CD4-positive, alpha-beta T cell (primary cell): ENCODE data around the gene C2. TPM values are rescaled to one million over a fixed set of nuclear protein-coding genes. Genes with fewer than 3 reads are reported as not detected.

ENCODE experiments used
- ATAC-seq: fragments of 200-7000 bp; cut with Tn5 transposase; one replicate; pipeline ENCODE4 v1.10.0; 2022; ENCODE audit warnings: mild to moderate bottlenecking; ENCODE audit not compliant: poor library complexity
- CTCF ChIA-PET: fragments of 350-600 bp; sonication (Branson Sonifier 250); formaldehyde crosslinking; loops from one replicate; lab custom pipeline; 2021; ENCODE audit warnings: antibody characterized with exemption, inconsistent platforms; lab: Charles Lee
- POLR2A ChIA-PET: fragments of 350-600 bp; sonication (Branson Sonifier 250); formaldehyde crosslinking; loops from one replicate; lab custom pipeline; 2021; ENCODE audit warnings: antibody characterized with exemption, inconsistent platforms; lab: Charles Lee
- DNase-seq, 14 experiments: peaks; one replicate each; pipeline ENCODE4 v3.0.0-alpha.2; 2013 to 2020; ENCODE audit warnings: mixed read lengths in 2 of 14
- H3K27ac ChIP-seq, 2 donors: one replicate each; pipeline versions ENCODE4 v1.5.1 to v1.7.0; 2013; ENCODE audit warnings: low read length in 2 of 2, low read depth in 1 of 2, mild to moderate bottlenecking in 1 of 2
- H3K27me3 ChIP-seq, 2 experiments: 1 replicate in 1 of 2; 2 replicates in 1 of 2; pipeline versions ENCODE4 v1.6.1 to v1.7.0; 2013; ENCODE audit warnings: low read length in 2 of 2, control low read depth in 1 of 2, mild to moderate bottlenecking in 1 of 2, moderate library complexity in 1 of 2; ENCODE audit not compliant: insufficient read depth in 2 of 2, control insufficient read depth in 1 of 2
- H3K36me3 ChIP-seq: one replicate; pipeline ENCODE4 v1.6.1; 2013; ENCODE audit warnings: low read length, control low read depth; ENCODE audit not compliant: insufficient read depth
- H3K4me1 ChIP-seq: one replicate; pipeline ENCODE4 v1.6.1; 2013; ENCODE audit warnings: low read length, control low read depth; ENCODE audit not compliant: insufficient read depth
- H3K4me3 ChIP-seq: one replicate; pipeline ENCODE4 v1.5.1; 2013; ENCODE audit warnings: mild to moderate bottlenecking, low read length, moderate library complexity
- H3K9me3 ChIP-seq, 2 experiments: 1 replicate in 1 of 2; 2 replicates in 1 of 2; pipeline versions ENCODE4 v1.6.1 to v1.7.0; 2013; ENCODE audit warnings: low read length in 2 of 2, mild to moderate bottlenecking in 2 of 2, control low read depth in 1 of 2, moderate library complexity in 1 of 2; ENCODE audit not compliant: control insufficient read depth in 1 of 2, insufficient read depth in 1 of 2
- H3K27ac Mint-ChIP-seq: one replicate; pipeline ENCODE4 v1.8.0; 2020; ENCODE audit warnings: mixed read lengths
- H3K27me3 Mint-ChIP-seq: one replicate; pipeline ENCODE4 v1.8.0; 2021; ENCODE audit warnings: mixed read lengths
- H3K36me3 Mint-ChIP-seq: one replicate; pipeline ENCODE4 v1.8.0; 2021; ENCODE audit warnings: low read depth, mixed read lengths
- H3K4me1 Mint-ChIP-seq: one replicate; pipeline ENCODE4 v1.8.0; 2021; ENCODE audit warnings: low read depth, mixed read lengths
- H3K4me3 Mint-ChIP-seq: one replicate; pipeline ENCODE4 v1.8.0; 2020; ENCODE audit warnings: mild to moderate bottlenecking, mixed read lengths
- H3K9me3 Mint-ChIP-seq: one replicate; pipeline ENCODE4 v1.8.0; 2020; ENCODE audit warnings: mixed read lengths
- intact Hi-C, 2 experiments: fragments of 100-400 bp; cut with DNase I in 1 of 2; cut with micrococcal nuclease in 1 of 2; formaldehyde crosslinking; loops; one replicate each; pipeline versions ENCODE4 v1.15.1 to v1.9.0; 2023 to 2025; cut with DNase I, micrococcal nuclease
- total RNA-seq, 174 experiments: library from RNA in 2 of 174; stranded (reverse) in 2 of 174; gene quantifications; one replicate each; pipeline ENCODE4 v1.2.3 and lab custom pipeline; 2021 to 2026
- TF ChIP-seq, protein P1 (sequence below): fragments of 200-600 bp; IDR thresholded peaks from one replicate; pipeline ENCODE4 v1.8.0; 2022; ENCODE audit warnings: antibody characterized with exemption, mild to moderate bottlenecking

C2 gene
- total RNA-seq, 2 experiments from 2014 or later: 1.4 to 2.3 TPM

DNA sequence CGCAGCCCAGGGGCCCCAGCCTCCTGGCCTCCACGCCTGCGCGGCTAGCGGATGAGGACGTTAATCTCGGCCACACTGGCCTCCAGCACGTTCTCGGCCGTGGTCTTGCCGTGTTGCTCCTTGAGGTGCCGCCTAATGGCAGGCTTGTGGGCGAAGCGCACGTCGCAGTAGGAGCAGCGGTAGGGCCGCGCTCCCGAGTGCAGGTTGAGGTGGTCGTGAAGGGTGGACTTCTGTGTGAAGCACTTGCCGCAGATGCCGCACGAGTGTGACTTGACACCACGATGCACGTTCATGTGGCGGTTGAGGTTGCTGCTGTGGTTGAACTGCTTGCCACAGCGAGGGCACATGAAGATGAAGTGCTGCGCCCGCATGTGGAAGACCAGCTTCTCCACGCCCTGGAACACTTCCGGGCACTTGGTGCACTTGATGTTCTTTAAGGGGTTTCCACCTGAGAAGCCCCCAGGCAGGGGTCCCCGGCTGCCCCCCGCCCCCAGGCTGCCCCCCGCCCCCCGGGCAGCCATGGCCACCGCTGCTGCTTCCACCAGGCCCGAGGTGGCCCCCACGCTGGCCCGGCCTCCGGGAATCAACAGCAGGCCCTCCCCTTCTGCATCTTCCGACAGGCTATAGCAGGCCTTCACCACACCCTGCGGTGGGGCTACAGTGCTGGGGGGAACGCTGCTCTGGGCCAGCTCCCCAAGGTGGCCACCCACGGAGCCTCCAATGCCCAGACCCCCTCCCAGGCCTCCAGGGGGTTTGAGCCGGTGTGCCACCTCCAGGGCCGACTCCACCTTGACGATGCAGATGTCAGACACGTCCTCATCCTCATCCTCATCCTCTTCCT lies 27.4 kb upstream of the C2 start:
- intact Hi-C loops: loop anchor here (2.0 to 5.0 kb wide), 5 partner anchors 37 to 1372 kb away; partner anchors contain the start of genes ATP6V1G2 (in 1 of the 2), GPSM3 (in 1 of the 2), NELFE (in 1 of the 2) and NEU1 (in 1 of the 2)
- CTCF ChIA-PET: no interaction called here
- peaks cover 46% of the 10 kb centered on the region for H3K4me1 Mint-ChIP-seq

DNA sequence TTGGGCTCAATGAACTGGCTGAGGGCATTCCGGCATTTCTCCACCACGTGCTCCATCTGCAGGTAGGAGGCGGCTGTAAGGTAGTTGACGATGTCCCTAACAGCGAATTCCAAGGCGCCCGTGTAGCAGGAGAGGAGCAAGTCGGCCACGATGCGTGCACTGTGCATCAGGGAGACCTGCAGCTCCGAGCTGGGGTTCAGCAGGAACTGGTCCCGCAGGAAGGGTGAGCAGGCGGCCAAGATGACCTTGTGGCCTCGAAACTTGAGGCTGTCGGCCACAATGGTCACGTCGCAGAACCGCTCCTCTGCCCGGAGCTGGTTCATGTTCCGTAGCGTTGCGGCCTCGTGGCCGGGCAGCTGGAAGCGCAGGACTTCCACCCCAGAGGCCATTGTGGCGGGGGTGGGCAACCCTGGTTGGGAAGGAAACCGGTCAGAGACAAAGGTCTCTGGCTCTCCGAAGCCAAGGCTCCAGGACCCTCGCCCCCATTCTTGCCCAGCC lies 26.6 kb upstream of the C2 start:
- H3K9me3 ChIP-seq: no peaks in the 10 kb centered on the region
- Mint-ChIP-seq H3K4me3 (peak overlapping the region; percentile 66), H3K9me3 (no peaks in the 10 kb centered on the region), H3K4me1 (peaks cover 41% of the 10 kb centered on the region), H3K27ac (no peak overlapping the region), H3K36me3 (peaks cover 19% of the 10 kb centered on the region), H3K27me3 (no peaks in the 10 kb centered on the region)
- no peak overlapping the region for H3K27ac ChIP-seq
- H3K4me3 ChIP-seq: peak overlapping the region; percentile 68
- POLR2A ChIA-PET: interaction anchor here (0.6 to 1.9 kb wide), 6 partner anchors 38 to 248 kb away, joined by 3 to 13 read pairs (median 6); partner anchors contain the start of genes BAG6, DXO, NELFE and NEU1
- H3K27me3 ChIP-seq: no peaks in the 10 kb centered on the region
- TF ChIP-seq, protein P1, sequence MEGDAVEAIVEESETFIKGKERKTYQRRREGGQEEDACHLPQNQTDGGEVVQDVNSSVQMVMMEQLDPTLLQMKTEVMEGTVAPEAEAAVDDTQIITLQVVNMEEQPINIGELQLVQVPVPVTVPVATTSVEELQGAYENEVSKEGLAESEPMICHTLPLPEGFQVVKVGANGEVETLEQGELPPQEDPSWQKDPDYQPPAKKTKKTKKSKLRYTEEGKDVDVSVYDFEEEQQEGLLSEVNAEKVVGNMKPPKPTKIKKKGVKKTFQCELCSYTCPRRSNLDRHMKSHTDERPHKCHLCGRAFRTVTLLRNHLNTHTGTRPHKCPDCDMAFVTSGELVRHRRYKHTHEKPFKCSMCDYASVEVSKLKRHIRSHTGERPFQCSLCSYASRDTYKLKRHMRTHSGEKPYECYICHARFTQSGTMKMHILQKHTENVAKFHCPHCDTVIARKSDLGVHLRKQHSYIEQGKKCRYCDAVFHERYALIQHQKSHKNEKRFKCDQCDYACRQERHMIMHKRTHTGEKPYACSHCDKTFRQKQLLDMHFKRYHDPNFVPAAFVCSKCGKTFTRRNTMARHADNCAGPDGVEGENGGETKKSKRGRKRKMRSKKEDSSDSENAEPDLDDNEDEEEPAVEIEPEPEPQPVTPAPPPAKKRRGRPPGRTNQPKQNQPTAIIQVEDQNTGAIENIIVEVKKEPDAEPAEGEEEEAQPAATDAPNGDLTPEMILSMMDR: no peak
- CTCF ChIA-PET: no interaction called here
- ATAC-seq (no peak), DNase-seq (peak in 2 of 14 experiments; percentile 28 to 53)
- peaks cover 50% of the 10 kb centered on the region for H3K4me1 ChIP-seq
- peaks cover 2% of the 10 kb centered on the region for H3K36me3 ChIP-seq
- intact Hi-C loops: loop anchor here in 1 of 2 experiments (5.0 kb wide), 1 partner anchor 1371 kb away; the partner anchor contains the start of genes RPS18 and VPS52

More for the DNA sequence above, 27.4 kb upstream of the C2 start:
- H3K4me3 Mint-ChIP-seq: peak overlapping the region; percentile 86
- H3K4me1 ChIP-seq: peaks cover 50% of the 10 kb centered on the region
- peak overlapping the region; percentile 98 for H3K27ac Mint-ChIP-seq
- H3K36me3 Mint-ChIP-seq: peaks cover 27% of the 10 kb centered on the region
- H3K4me3 ChIP-seq: no peak overlapping the region
- ATAC-seq (no peak), DNase-seq (peak in 2 of 14 experiments; percentile 41 to 50)
- no peaks in the 10 kb centered on the region for H3K27me3 ChIP-seq
- H3K36me3 ChIP-seq: peaks cover 2% of the 10 kb centered on the region
- no peaks in the 10 kb centered on the region for H3K9me3 ChIP-seq
- H3K9me3 Mint-ChIP-seq: no peaks in the 10 kb centered on the region
- H3K27me3 Mint-ChIP-seq: no peaks in the 10 kb centered on the region
- TF ChIP-seq, protein P1: no peak
- POLR2A ChIA-PET: no interaction called here
- H3K27ac ChIP-seq: no peak overlapping the region

DNA sequence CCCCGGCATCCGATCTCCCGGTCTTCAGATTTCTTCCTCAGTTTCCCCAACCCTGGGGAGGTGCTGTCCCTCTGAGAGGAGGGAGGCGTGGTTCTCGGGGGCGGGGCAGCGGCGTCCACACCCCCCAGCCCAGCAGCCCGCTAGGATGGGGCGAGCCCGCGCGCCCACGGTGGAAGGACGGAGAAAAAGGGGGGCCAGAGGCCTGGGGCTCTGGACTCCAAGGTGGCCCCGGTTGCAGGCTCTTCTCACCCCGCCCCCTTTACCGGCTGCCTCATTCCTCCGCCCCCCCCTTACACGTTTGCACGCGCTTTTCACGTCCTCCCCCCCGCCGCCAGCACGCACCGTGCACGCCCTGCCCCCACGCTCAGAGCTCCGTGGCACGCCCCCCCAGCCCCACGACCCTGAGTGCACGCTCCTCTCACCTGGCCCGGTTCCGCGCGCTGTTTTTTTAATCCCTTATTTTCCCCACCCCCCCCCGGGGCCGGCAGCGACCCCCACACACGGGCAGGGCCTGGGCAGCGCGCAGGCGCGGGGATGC lies 26.0 kb upstream of the C2 start:
- Histone ChIP-seq H3K36me3 (no peaks in the 10 kb centered on the region), H3K9me3 (no peaks in the 10 kb centered on the region), H3K4me1 (peaks cover 45% of the 10 kb centered on the region), H3K4me3 (peak overlapping the region; percentile 68), H3K27me3 (no peaks in the 10 kb centered on the region), H3K27ac (peak overlapping the region in 1 of 2 donors; percentile 58)
- ChIA-PET POLR2A (interaction anchor here (0.6 to 1.9 kb wide), 8 partner anchors 38 to 249 kb away, joined by 3 to 13 read pairs (median 4); partner anchors contain the start of genes ABHD16A, ATF6B, BAG6 and DXO), CTCF (no interaction called here)
- Mint-ChIP-seq H3K9me3 (no peaks in the 10 kb centered on the region), H3K4me1 (peaks cover 37% of the 10 kb centered on the region), H3K4me3 (peak overlapping the region; percentile 66), H3K27me3 (no peaks in the 10 kb centered on the region), H3K27ac (peak overlapping the region; percentile 65), H3K36me3 (peaks cover 14% of the 10 kb centered on the region)
- peak; percentile 49 to 88 (median 69) for DNase-seq
- intact Hi-C loops: loop anchor here in 1 of 2 experiments (5.0 kb wide), 1 partner anchor 1371 kb away; the partner anchor contains the start of genes RPS18 and VPS52
- TF ChIP-seq, protein P1: no peak
- ATAC-seq: peak; percentile 24
